ENCODE data around the gene HRH1. TPM values are rescaled to one million over a fixed set of nuclear protein-coding genes. Genes with fewer than 3 reads are reported as not detected.
"Not testable (repeated sequence)": the region's sequence is repeated elsewhere in the genome, so short reads cannot be mapped to it uniquely, and the experiment has no call there.

The HRH1 gene
- total RNA-seq, 1 experiment from 2014 or later, result 11.0 TPM

DNA sequence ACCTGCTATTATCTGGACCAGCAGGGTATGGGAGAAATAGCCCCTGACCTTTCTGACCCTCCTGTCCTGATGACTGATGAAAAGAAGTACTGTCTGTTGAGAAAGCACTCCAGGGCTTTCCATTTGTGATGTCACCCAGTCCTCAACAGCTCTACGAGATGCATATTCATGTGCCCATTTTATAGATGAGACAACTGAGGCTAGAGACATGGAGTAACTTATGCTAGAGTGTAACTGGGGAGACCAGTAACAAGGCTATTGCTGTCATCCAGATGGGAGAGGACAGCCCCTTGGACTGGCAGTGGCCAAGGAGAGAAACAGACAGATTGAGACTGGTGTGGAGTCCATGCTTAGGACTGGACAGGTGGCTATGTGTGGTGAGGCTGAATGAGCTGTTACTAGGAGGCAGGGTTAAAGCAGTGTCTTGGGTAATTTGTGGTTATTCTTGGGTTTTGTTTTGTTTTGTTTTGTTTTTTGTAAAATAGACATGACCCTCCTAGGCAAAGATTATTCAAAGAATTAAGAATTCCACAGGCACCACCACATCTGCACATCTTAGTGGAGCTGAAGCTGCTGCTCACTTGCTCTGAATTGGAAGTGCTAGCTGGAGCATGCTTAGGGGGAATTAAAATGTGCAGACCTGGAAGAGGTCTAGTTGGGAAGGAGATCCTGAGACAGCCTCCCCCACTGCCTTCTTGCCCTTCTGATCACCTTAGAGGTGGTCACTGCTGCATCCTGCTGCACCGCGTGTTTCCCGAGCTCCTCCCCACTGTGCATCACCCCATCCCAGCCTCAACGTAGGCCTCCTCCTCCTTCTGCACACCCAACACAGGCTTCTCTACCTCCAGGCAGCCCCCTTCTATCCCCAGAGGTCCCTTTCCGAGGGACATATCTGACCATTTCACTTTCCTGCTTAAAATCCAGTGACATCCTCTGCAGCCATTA, 8.4 kb downstream of the HRH1 start:
- ChIA-PET CTCF (interaction anchor here (0.7 to 1.6 kb wide), 4 partner anchors 14 to 173 kb away, joined by 4 to 6 read pairs (median 4); no protein-coding TSS in a partner anchor), POLR2A (no interaction called here)
- peaks cover 20% of the 10 kb centered on the region for H3K4me1 Mint-ChIP-seq (ENCODE audit: insufficient read depth, unreplicated experiment)
- no peak for DNase-seq (ENCODE audit: unreplicated experiment)
- H3K9me3 Mint-ChIP-seq (ENCODE audit: unreplicated experiment), result no peaks in the 10 kb centered on the region
- H3K27ac Mint-ChIP-seq (ENCODE audit: low read depth, unreplicated experiment), result no peak overlapping the region
- H3K36me3 Mint-ChIP-seq (ENCODE audit: insufficient read depth, unreplicated experiment), result peaks cover 2% of the 10 kb centered on the region
- TF ChIP-seq, protein P1, sequence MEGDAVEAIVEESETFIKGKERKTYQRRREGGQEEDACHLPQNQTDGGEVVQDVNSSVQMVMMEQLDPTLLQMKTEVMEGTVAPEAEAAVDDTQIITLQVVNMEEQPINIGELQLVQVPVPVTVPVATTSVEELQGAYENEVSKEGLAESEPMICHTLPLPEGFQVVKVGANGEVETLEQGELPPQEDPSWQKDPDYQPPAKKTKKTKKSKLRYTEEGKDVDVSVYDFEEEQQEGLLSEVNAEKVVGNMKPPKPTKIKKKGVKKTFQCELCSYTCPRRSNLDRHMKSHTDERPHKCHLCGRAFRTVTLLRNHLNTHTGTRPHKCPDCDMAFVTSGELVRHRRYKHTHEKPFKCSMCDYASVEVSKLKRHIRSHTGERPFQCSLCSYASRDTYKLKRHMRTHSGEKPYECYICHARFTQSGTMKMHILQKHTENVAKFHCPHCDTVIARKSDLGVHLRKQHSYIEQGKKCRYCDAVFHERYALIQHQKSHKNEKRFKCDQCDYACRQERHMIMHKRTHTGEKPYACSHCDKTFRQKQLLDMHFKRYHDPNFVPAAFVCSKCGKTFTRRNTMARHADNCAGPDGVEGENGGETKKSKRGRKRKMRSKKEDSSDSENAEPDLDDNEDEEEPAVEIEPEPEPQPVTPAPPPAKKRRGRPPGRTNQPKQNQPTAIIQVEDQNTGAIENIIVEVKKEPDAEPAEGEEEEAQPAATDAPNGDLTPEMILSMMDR (IDR thresholded peaks at IDR 0.05; ENCODE audit: unreplicated experiment), result no peak
- no peak overlapping the region for H3K4me3 Mint-ChIP-seq (ENCODE audit: unreplicated experiment)
- no peaks in the 10 kb centered on the region for H3K27me3 Mint-ChIP-seq (ENCODE audit: insufficient read depth, unreplicated experiment)
- intact Hi-C loops (cut with micrococcal nuclease), result no loop called here
- no TSS peak for BruUV-seq (replicated peaks)

DNA sequence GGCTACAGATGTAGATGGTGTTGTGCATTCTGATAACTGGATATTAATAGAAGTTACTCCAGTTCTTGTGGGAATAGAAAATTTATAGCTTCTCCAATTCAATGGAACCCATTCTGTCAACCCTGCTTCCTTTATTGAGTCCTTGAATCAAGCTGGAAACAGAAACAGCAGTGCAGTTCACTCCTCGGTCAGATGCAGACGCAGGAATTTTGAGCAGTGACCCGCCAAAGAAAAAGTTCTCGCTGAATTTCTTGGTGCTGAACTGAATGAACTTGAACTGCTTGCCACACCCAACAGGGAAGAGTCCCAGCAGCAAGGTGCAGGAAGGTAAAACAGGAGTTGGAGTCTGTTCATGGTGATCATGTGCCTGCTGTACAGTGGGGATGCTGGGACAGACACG, 10.3 kb downstream of the HRH1 start:
- peaks cover 17% of the 10 kb centered on the region for H3K4me1 Mint-ChIP-seq (ENCODE audit: insufficient read depth, unreplicated experiment)
- TF ChIP-seq, protein P1 (IDR thresholded peaks at IDR 0.05; ENCODE audit: unreplicated experiment), result no peak
- H3K27ac Mint-ChIP-seq (ENCODE audit: low read depth, unreplicated experiment), result no peak overlapping the region
- H3K36me3 Mint-ChIP-seq (ENCODE audit: insufficient read depth, unreplicated experiment), result peaks cover 6% of the 10 kb centered on the region
- DNase-seq (ENCODE audit: unreplicated experiment), result no peak
- H3K9me3 Mint-ChIP-seq (ENCODE audit: unreplicated experiment), result no peaks in the 10 kb centered on the region
- H3K27me3 Mint-ChIP-seq (ENCODE audit: insufficient read depth, unreplicated experiment), result no peaks in the 10 kb centered on the region
- BruUV-seq (replicated peaks), result no TSS peak
- intact Hi-C loops (cut with micrococcal nuclease), result no loop called here
- H3K4me3 Mint-ChIP-seq (ENCODE audit: unreplicated experiment), result no peak overlapping the region
- ChIA-PET POLR2A (no interaction called here), CTCF (interaction anchor here (1.0 to 1.1 kb wide), 2 partner anchors 10 to 170 kb away, joined by 3 read pairs; partner anchors contain the start of gene HRH1)

DNA sequence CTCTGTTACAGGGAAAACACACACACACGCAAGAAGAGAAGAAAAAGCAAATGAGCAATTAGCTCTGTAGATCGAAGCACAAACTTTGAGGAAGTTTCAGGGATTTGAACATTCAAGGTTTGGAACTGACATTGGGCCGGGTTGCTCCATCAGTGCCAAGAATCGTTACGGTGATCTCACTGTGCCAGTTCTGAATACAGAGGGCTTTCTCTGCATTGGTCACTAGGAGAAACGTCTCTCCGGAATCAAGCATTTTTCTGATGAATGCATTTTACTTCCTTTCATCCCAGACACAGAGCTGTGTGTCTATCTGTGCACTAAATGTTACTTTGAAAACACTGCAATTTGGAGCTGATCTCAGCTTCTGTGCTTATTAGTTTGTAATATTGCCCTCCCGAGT, 11.2 kb downstream of the HRH1 start:
- TF ChIP-seq, protein P1 (IDR thresholded peaks at IDR 0.05; ENCODE audit: unreplicated experiment), result no peak
- intact Hi-C loops (cut with micrococcal nuclease), result no loop called here
- H3K9me3 Mint-ChIP-seq (ENCODE audit: unreplicated experiment), result no peaks in the 10 kb centered on the region
- H3K27me3 Mint-ChIP-seq (ENCODE audit: insufficient read depth, unreplicated experiment), result no peaks in the 10 kb centered on the region
- no peak overlapping the region for H3K27ac Mint-ChIP-seq (ENCODE audit: low read depth, unreplicated experiment)
- ChIA-PET POLR2A (no interaction called here), CTCF (interaction anchor here (1.0 to 1.2 kb wide), 3 partner anchors 10 to 169 kb away, joined by 3 to 4 read pairs (median 3); partner anchors contain the start of gene HRH1)
- DNase-seq (ENCODE audit: unreplicated experiment), result no peak
- BruUV-seq (replicated peaks), result no TSS peak
- peaks cover 8% of the 10 kb centered on the region for H3K4me1 Mint-ChIP-seq (ENCODE audit: insufficient read depth, unreplicated experiment)
- H3K4me3 Mint-ChIP-seq (ENCODE audit: unreplicated experiment), result no peak overlapping the region
- peaks cover 6% of the 10 kb centered on the region for H3K36me3 Mint-ChIP-seq (ENCODE audit: insufficient read depth, unreplicated experiment)

DNA sequence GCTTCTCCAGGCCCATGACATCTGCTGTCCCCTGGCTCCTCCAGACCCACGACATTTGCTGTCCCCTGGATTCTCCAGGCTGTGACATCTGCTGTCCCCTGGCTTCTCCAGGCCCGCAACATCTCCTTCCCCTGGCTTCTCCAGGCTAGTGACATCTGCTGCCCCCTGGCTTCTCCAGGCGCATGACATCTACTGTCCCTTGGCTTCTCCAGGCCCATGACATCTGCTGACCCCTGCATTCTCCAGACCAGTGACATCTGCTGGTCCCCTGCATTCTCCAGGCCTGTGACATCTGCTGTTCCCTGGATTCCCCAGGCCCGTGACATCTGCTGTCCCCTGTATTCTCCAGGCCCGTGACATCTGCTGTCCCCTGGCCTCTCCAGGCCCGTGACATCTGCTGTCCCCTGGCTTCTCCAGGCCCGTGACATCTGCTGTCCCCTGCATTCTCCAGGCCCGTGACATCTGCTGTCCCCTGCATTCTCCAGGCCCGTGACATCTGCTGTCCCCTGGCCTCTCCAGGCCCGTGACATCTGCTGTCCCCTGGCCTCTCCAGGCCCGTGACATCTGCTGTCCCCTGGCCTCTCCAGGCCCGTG, 12.6 kb downstream of the HRH1 start:
- H3K4me1 Mint-ChIP-seq (ENCODE audit: insufficient read depth, unreplicated experiment); H3K27me3 Mint-ChIP-seq (ENCODE audit: insufficient read depth, unreplicated experiment); H3K27ac Mint-ChIP-seq (ENCODE audit: low read depth, unreplicated experiment); H3K36me3 Mint-ChIP-seq (ENCODE audit: insufficient read depth, unreplicated experiment); intact Hi-C loops (cut with micrococcal nuclease); DNase-seq (ENCODE audit: unreplicated experiment); H3K9me3 Mint-ChIP-seq (ENCODE audit: unreplicated experiment); BruUV-seq (replicated peaks); H3K4me3 Mint-ChIP-seq (ENCODE audit: unreplicated experiment): not testable (repeated sequence)
- POLR2A ChIA-PET, result interaction anchor here (0.7 kb wide), 2 partner anchors 13 to 105 kb away, joined by 3 read pairs; partner anchors contain the start of gene ATG7
- CTCF ChIA-PET, result interaction anchor here (0.6 kb wide), 1 partner anchor 12 kb away, joined by 3 read pairs; no protein-coding TSS in a partner anchor

Data from MCF 10A (cell line).